ENCODE results near the gene PRSS56.
A peak's percentile ranks its signal among the peaks of the same experiment; 100 is the strongest.

Gene PRSS56

DNA sequence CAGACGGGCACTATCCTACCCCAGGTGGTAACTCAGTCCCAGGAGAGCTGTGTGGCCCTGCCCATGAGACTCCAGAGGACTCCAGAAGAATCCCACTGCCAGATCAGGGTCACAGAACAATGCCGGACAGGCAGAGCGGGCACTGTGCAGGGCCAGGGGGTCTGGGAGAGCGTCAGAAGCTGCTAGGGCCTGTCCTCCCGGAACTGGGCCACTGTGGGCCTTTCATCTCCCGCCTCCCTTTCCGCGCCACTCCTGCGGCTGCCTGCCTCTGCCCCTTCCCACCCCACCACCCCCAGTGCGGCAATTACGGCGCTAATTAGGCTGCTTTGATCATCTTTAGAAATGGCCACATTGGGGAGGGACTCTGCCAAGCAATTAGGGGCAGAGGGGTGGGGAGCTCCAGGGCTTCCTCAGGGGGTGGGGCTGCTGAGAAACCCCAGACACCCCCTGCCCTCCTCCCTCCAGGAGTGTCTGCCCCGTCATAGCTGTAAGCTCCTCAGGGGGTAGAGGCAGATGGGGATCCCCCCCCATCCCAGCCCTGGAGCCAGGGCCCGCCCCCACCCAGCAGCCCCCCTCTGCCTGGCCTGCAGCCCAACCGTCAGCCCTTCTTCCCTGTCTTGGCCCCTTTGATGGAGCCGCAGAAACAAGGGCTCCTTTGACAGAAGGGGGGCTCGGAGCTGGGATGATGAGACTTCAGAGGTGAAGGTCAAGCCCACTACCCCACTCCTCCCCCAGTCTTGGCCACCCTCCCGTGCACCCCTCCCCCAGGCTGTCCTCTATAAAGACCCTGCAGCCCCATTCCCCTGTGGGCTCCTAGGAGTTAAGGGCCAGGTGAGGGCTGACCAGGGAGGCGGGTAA, at the start of gene PRSS56:
TSS of gene PRSS56 (plus strand) at position 808 of the 858 bp plus-strand sequence. CDS start 211 bp downstream, outside the sequence.
- no peak within 1 kb of the TSS for H3K4me3 ChIP-seq (ENCODE audit: control insufficient read depth, low read depth, low read length)
- DNase-seq (ENCODE audit: low read depth) = no peak
- TF ChIP-seq, protein P1, sequence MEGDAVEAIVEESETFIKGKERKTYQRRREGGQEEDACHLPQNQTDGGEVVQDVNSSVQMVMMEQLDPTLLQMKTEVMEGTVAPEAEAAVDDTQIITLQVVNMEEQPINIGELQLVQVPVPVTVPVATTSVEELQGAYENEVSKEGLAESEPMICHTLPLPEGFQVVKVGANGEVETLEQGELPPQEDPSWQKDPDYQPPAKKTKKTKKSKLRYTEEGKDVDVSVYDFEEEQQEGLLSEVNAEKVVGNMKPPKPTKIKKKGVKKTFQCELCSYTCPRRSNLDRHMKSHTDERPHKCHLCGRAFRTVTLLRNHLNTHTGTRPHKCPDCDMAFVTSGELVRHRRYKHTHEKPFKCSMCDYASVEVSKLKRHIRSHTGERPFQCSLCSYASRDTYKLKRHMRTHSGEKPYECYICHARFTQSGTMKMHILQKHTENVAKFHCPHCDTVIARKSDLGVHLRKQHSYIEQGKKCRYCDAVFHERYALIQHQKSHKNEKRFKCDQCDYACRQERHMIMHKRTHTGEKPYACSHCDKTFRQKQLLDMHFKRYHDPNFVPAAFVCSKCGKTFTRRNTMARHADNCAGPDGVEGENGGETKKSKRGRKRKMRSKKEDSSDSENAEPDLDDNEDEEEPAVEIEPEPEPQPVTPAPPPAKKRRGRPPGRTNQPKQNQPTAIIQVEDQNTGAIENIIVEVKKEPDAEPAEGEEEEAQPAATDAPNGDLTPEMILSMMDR (conservative IDR thresholded peaks at IDR 0.05; ENCODE audit: control insufficient read depth, insufficient read depth, low read depth, low read length) = no peak

DNA sequence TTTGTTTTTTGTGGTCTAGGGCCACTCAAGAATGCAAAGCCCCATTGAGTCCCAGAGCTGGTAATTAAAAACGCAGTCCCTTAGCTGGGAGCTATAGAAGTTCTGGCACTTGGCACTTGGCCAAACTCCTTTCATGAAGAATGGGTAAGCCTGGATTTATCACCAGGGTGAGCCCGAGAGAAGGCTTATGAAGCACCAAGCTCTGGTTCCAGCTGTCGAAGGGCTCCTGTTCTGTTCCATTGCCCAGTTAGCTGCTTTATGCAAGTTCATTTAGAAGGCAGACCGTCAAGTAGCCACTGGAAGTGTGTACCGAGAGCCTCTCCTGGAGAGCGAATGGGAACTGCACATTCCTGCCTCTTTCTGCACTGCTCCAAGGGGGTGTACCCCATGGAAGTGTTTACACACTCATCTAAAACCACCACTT, 46.7 kb upstream of the PRSS56 start:
- peak; percentile 3 for DNase-seq (ENCODE audit: low read depth)
- H3K4me3 ChIP-seq (ENCODE audit: control insufficient read depth, low read depth, low read length) = no peak overlapping the region
- TF ChIP-seq, protein P1 (conservative IDR thresholded peaks at IDR 0.05; ENCODE audit: control insufficient read depth, insufficient read depth, low read depth, low read length) = no peak

DNA sequence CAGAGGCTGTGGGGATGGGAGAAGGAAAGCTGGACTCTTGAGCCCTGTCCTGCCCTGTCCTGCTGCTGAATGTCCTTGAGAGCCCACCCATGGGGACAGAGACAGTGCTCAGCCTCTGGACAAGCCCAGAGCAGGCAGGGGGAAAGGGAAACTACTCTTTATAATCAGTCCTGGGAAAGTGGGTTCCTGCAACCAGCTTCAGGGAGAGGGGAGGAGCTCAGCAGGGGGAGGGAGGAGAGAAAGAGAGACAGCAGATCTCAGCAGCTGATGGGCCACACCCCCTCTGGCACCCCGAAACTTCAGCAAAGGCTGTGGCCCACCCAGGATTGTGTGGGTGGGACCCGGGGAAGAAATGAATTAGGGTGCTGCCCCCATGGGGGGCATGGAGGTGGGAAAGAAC, 44.1 kb upstream of the PRSS56 start:
- no peak overlapping the region for H3K4me3 ChIP-seq (ENCODE audit: control insufficient read depth, low read depth, low read length)
- DNase-seq (ENCODE audit: low read depth) = no peak
- TF ChIP-seq, protein P1 (conservative IDR thresholded peaks at IDR 0.05; ENCODE audit: control insufficient read depth, insufficient read depth, low read depth, low read length) = no peak

DNA sequence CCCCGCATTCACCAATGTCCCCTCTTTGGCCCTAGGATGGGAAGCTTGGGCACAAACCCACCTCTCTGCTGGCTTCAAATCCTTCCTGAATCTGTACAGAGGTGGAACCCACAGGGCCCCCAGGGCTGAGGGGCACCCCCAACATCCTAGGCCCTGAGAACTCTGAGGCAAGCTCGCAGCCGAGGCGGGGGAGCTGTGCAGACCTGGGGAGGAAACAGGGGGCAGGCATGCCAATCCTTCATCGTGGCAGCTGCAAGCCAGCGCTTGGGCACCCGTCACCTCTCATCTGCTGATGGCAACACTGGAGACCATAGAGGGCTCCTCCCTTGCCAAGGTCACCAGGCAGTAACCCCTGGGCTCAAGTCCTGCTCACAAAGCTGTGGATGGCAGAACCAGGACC, 43.4 kb upstream of the PRSS56 start:
- TF ChIP-seq, protein P1 (conservative IDR thresholded peaks at IDR 0.05; ENCODE audit: control insufficient read depth, insufficient read depth, low read depth, low read length) = no peak
- no peak for DNase-seq (ENCODE audit: low read depth)
- H3K4me3 ChIP-seq (ENCODE audit: control insufficient read depth, low read depth, low read length) = no peak overlapping the region

DNA sequence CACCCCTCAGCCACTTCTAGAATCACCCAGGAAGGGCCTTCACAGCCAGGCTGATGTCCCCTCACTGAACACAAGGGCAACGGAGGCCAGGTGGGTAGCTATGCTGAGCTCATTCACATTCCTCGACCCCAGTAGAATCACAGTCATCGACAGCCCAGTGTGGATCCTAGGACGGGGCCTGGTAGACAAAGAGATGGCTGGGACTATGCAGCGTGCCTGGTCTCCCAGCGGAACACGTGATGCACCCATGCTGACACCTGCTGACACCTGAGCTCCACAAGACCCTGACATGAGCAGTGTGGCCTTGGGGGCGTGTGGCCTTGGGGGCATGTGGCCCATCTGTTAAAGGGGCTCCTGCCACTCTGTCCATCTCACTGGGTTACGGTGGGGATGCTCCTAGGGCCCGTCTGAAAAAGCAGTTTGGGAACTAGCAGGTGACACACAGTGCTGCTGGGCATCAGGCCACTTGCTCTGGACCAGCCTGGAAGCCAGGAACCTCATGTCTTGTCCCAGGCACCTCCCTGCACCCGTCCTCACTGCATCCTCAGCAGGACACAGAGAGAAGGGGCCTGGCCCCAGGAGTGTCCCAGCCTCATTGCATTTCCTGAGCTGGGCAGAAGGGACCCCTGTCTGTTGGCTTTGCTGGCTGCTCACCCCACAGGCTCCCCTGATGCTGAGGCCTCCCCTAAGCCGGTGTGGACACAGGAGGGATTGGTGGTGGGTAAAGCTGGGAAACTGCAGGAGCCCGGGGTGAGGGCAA, 42.3 kb upstream of the PRSS56 start:
- DNase-seq (ENCODE audit: low read depth) = no peak
- no peak overlapping the region for H3K4me3 ChIP-seq (ENCODE audit: control insufficient read depth, low read depth, low read length)
- TF ChIP-seq, protein P1 (conservative IDR thresholded peaks at IDR 0.05; ENCODE audit: control insufficient read depth, insufficient read depth, low read depth, low read length) = no peak

- TF ChIP-seq, protein P1 (conservative IDR thresholded peaks at IDR 0.05; ENCODE audit: control insufficient read depth, insufficient read depth, low read depth, low read length) = no peak
- no peak for DNase-seq (ENCODE audit: low read depth)
- H3K4me3 ChIP-seq (ENCODE audit: control insufficient read depth, low read depth, low read length) = no peak overlapping the region
Measured at GRCh38 chr2:232478571-232479340, 41.4 kb upstream of the PRSS56 start.
